ENCODE measurements around the gene TRIM45.
"Not testable (repeated sequence)": the region's sequence is repeated elsewhere in the genome, so short reads cannot be mapped to it uniquely, and the experiment has no call there.

The TRIM45 gene

DNA sequence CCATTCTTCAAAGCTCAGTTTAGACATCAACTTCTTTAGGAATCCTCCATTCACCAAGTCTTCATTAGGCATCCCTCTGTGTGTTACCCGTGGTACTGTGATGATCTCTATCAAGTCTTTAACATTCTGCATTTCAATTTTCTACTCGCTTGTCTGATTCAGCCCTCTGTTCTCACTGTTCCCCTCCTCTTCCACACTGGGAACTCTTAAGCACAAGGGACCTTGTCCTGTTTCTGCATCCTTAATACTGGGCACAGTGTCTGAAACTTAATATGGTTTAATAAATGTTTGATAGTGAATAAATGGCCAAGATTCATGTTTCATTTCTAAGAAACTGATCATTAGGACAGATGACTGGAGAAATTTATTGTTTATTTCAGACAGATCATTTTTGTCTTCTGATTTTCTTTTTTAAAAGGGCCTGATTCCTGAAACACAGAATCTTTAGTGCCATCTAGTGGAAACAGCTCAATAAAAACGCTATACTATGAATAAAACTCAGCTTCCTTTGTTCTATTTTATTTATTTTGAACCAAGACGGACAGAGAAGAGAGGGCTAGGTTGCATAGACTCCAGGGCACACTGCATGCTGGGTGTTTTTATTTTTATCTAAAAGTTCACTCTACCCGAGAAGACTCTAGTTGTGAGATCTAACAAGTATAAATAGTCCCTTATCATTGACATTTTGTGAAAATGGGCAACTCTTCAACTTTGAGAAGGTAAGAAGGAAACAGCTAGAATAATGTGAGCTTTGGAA, 7.0 kb upstream of the TRIM45 start:
- DNase-seq: peak in 2 of 4 experiments; percentile 50 to 68

- DNase-seq: no peak
These were observed 6.2 kb upstream of the TRIM45 start for GRCh38 chr1:117127795-117128194.

DNA sequence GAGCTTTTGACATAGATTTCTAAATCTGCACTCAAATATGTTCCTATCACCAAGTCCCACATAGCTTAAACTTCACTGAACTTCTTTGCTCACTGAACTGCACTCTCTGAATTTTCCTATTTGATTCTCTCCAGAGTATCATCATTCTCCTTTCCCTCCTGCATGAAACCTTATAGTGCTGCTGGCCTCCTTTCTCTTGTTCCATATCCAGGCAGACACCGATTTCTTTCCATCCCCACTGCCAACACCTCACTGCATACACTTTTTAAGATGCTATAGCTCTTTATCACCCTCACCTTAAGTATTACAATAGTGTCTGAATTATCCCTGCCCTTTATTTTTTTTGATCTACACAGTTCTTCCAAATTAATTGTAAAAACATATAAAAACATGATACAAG, 3.1 kb upstream of the TRIM45 start:
- DNase-seq: no peak

- DNase-seq: no peak
These were observed 1.7 kb upstream of the TRIM45 start for GRCh38 chr1:117123274-117123673.

- DNase-seq: no peak
These were observed 929 bp upstream of the TRIM45 start for GRCh38 chr1:117122330-117123025.

DNA sequence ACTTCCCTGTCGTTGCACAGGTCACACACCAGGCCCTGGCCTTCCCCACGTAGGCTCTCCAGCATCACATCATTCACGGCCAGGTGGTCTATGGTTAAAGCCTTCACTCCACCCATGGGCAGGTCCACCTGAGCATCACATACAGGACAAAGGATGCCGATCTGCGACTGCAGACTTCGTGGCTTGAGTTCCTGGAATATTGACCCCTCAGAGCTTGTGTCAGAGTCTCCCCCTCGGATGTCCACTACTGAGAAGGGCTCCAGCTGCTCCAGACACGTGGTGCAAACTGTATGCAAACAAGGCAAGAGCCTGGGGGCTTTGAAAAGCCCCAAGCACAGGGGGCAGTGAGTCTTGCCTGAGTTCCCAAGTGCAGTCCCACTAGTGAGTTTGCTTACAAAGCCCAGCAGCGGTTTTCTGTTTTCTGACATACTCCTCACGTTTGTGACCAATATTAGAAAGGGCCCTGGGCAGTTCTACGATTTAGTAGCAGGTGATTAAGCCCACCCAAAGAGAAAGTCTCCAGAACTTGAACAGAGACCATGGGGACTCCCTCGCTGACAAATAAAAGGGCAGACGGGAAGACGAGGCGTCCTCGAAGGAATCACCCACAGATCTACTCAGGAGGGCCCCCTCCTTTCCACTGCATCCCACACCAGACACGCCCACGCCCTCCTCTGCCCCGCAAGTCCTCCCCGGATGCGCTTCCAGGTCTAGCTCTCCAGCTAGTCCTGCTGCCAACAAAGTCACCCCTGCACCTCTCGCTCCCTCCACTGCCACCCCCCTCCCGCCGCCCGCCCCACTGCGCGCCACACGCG, 568 bp downstream of the TRIM45 start:
- DNase-seq: no peak

DNA sequence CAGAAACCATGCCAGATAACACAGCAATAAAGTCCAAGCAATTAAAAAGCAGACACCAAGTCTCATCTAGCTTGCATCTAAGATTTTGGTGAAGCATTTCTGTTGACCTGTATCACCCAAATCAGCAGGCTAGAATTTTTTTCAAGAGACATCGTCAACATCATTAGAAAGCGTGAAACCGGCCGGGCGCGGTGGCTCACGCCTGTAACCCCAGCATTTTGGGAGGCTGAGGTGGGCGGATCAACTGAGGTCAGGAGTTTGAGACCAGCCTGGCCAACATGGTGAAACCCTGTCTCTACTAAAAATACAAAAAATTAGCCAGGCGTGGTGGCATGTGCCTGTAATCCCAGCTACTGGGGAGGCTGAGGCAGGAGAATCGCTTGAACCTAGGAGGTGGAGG, 2.4 kb downstream of the TRIM45 start:
- DNase-seq: not testable (repeated sequence)

DNA sequence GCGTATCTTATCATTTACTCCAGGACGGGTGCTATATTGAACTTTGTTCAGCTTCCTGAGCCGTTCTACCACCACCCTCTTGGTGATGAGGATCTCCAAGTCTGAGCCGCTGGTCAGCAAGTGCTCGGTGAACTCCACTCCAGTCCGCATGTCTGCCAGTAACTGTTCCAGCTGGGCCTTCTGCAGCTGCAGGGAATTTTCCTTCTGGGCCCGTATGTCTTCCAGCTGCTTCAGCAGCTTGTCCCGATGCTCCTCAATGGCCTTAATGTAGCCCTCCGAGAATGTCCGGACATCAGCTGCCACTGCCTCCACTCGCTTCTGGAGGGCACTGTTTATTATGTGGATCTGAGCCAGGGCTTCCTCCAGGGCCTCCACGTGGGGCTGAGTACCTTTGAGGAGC, 3.4 kb downstream of the TRIM45 start:
- DNase-seq: no peak

DNA sequence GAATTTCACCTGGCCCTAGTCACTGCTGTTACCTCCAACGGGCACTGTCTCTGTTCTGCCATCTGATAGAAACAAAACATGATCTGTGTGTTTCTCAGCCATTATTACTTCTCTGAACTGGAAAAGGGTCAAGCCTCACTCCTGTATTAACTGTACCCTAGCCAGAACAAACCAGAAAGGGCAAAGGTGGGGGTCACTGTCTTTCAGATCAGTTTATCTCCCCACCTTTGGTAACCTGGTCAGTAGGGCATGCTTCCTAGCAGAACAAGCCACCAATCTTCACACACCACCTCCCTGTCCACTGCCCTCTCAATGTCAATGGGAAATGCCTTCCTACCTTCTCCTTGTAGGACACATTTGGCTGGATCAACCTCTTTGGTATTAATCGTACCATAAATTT, 3.9 kb downstream of the TRIM45 start:
- no peak for DNase-seq

- no peak for DNase-seq
These were observed 4.8 kb downstream of the TRIM45 start for GRCh38 chr1:117116784-117117130.

- DNase-seq: no peak
These were observed 5.3 kb downstream of the TRIM45 start for GRCh38 chr1:117116090-117116783.

- no peak for DNase-seq
These were observed 6.7 kb downstream of the TRIM45 start for GRCh38 chr1:117114877-117115276.

DNA sequence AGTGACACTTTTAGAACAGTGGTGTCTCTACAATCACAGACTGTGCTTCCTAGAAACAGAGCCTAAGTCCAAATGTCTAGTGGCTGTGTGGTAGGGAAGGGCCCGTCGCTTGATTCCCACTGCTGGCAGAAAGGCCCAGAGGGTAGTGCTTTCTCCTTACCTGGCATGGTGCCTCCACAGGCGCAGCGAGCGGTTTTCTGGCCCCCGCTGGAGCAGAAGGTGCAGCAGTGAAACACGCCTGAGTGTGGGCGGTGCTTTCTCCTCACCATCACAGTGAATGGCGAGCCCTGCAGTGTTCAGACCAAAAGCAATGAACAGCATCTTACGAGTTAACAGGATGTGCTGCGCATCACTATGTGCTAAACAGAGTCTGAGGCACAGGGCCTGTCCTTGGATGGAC, 8.3 kb downstream of the TRIM45 start:
- DNase-seq: no peak

GRCh38 chr1:117112047-117112717, 9.4 kb downstream of the TRIM45 start:
- DNase-seq: no peak

DNA sequence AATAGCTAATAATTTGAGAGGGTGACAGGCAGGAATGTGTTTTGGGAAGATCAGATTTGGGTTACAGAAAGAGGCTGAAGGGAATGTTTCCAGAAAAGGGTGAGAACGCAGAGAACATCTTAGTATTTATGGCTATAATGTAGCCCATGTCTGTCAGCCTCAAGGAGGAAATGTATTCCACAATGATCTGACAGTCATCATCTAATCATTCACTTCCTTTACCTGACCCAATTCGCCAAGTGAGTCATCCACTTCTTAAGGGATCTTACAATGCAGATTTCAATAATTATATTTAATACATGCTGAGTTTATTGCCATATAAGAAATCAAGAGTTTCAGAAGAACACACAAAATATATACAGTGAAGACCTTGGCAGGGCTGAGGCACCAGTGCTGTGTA, 10.8 kb downstream of the TRIM45 start:
- no peak for DNase-seq

DNA sequence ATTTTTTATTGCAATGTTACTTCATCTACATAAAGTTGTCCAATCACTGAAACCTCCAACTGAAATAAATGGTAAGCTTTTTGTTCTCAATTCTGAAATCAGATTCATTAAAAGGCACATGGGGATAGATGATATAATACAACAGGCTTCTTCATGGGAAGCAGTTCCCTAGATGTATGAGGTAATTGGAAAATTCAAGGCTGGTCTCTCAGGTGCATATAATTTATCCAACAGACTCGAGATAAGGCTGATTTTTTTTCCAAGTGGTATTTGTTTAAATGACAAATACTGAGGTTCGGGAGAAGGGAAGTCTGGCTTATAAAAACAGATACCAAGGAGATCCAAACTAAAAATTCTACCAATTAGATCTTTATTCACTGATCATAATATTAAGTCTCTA, 14.2 kb downstream of the TRIM45 start:
- DNase-seq: no peak

GRCh38 chr1:117106478-117106877, 15.1 kb downstream of the TRIM45 start:
- no peak for DNase-seq

- DNase-seq: no peak
These were observed 15.8 kb downstream of the TRIM45 start for GRCh38 chr1:117105722-117106121.

- DNase-seq: no peak
These were observed 16.6 kb downstream of the TRIM45 start for GRCh38 chr1:117104986-117105385.

DNA sequence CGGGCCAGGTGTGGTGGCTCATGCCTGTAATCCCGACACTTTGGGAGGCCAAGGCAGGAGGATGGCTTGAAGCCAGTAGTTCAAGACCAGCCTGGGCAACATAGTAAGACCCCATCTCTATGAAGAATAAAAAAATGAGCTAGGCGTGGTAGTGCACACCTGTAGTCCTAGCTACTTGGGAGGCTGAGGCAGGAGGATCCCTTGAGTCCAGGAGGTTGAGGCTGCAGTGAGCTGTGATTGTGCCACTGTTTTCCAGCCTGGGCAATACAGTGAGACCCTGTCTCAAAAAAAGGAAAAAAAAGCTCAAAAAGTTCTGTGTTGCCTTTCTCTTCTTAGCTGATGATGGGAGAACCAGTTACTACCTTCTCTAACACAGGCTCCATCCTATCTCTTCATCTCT, 19.7 kb downstream of the TRIM45 start:
- not testable (repeated sequence) for DNase-seq

DNA sequence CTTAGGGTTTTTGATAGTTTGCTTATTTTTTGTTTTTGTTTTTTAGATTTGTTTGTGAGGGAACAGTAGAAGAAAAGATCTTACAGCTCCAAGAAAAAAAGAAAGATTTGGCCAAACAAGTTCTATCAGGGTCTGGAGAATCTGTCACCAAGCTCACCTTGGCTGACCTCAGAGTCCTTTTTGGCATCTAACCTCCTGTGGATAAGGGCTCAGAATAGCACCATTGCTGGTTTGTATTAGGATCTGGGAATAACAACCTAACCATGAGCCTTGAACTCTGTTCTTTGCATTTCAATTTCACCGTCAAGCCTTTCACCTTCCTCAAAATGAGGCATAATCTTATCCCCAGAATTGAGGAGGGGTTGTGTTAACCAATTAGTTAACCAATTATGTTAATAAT, 20.2 kb downstream of the TRIM45 start:
- DNase-seq: no peak

GRCh38 chr1:117098287-117098890, 23.2 kb downstream of the TRIM45 start:
- no peak for DNase-seq

All from suppressor macrophage (primary cell).